ENCODE data around the gene CLDN22.

CLDN22 gene

DNA sequence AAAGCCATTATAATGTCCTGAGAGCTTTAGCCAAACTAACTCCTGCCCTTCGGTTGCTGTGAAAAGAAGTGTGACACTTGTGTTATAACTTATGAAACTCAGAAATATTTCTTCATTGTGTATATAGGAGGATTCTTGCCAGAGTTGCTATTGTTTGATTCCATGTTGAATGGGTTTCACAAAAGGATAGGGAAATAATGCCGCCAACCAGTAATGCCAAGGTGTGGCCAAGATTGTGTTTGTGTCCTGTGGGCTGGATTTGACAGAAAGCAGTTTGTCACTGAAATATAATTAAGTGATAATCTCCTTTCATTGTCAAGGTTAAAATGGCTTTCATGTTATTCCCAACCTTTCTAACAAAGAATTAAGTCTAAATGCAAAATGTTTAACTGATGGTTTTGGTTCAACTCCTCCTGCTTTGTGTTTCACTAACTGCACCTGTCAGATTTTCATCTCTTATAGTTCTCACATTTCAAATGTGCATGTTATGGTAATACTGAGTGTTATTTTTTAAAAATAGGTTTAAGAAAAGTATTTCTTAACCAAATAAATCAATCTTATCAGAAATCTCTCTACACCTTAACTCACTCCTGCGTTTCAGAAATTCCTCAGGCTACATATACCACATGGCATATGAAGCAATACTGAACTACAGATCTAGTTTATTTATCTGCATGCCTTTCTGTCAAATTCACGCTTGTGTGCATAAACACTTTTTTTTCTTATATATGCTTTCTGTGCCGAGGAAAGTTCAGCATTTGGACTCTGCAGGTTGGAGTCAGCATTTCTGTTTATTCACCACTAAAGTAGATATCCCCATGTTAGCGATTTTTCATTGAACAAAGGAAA lies at the start of gene CLDN22:
Gene CLDN22, minus strand, starts transcription at position 66 of the 849 bp plus-strand sequence. Its CDS starts 58 bp downstream, at position 8.
- no peak for DNase-seq

GRCh38 chr4:183369073-183369472 lies 49.0 kb upstream of the CLDN22 start:
- no peak for DNase-seq

- no peak for DNase-seq
These were observed 46.2 kb upstream of the CLDN22 start for GRCh38 chr4:183366206-183366835.

GRCh38 chr4:183364025-183364424 lies 43.9 kb upstream of the CLDN22 start:
- DNase-seq = no peak

- no peak for DNase-seq
These were observed 43.0 kb upstream of the CLDN22 start for GRCh38 chr4:183362916-183363542.

GRCh38 chr4:183362036-183362435 lies 42.0 kb upstream of the CLDN22 start:
- no peak for DNase-seq

- no peak for DNase-seq
These were observed 40.3 kb upstream of the CLDN22 start for GRCh38 chr4:183360161-183360919.

DNA sequence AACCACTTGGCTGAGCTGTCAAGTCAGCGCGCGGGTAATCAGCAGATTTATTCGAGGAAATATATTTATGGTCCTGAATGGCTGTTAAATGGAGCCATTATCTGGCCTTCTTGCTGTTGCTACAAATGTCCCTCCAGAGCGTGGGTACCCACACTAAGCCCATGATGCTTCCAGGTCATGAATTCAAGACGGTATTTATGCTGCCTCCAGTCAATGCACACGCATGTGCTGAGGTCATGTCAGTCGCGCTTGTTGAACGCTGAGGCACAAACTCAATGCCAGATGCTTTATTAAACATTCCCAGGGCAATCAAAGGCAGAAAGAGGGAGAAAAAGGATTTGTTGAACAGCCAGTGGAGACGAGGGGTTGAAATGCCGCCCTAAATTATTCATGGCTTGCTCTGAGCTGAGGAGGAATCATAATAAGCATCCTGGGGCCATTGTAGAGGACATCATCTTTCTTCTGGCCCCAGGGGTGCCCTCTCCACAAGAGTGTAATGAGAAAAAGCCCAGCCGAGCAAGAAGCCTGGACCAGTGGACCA lies 38.2 kb upstream of the CLDN22 start:
- peak; percentile 49 for DNase-seq

DNA sequence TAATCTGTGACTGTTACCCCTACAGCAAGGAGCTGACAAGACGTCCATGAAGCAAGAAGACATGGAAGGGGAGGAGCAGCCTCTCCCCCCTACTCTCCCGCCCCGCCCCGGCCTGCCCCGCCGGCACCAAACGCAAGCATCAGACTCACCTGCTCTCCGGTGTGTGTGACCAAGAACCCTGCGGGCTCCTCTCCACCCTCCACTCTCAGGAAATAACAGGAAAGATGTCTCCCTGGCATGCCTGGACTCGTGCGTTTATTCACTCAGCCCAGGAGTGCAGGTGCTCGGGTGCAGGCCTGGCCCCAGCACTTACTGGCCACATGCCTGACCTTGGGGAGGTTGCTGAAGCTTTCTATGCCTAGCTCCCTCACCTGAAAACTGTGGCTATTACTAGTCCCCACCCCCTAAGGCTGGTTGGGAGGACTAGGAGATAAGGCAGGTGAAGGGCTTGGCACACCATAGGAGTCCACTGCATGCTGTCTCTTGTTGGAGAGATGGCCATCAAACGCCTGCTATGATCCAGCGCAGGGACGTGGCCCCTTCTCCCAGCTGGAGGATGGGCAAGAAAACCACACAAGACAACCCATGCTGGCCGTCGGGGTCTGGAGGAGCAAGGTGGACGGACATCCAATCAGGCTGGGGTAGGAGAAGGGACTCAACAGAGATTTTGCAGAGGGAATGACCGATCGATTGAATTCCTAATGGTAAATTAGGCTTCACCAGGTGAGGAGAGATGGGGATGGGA lies 37.0 kb upstream of the CLDN22 start:
- no peak for DNase-seq

- no peak for DNase-seq
These were observed 36.2 kb upstream of the CLDN22 start for GRCh38 chr4:183356173-183356830.

- no peak for DNase-seq
These were observed 35.3 kb upstream of the CLDN22 start for GRCh38 chr4:183355405-183355804.

GRCh38 chr4:183354219-183354618 lies 34.1 kb upstream of the CLDN22 start:
- no peak for DNase-seq

- no peak for DNase-seq
These were observed 33.5 kb upstream of the CLDN22 start for GRCh38 chr4:183353557-183353956.

DNA sequence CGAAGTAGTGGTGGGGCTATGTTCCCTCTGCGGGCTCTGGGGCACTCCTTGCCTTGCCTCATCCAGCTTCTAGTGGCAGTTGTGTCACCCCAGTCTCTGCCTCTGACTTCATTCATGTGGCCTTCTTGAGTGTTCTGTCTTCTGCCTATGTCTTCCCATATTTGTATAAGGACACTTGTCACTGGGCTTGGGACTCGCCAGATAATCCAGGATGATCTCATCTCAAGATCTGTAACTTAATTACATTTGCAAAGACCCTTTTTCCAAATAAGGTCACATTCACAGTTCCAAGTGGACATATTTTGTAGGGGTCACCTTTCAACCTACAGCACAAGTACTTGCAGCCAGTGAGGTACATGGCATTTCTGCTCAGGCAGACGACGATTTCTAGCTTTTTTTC lies 32.5 kb upstream of the CLDN22 start:
- DNase-seq = no peak

GRCh38 chr4:183350317-183351071 lies 30.4 kb upstream of the CLDN22 start:
- DNase-seq = no peak

- DNase-seq = no peak
These were observed 29.6 kb upstream of the CLDN22 start for GRCh38 chr4:183349673-183350072.

DNA sequence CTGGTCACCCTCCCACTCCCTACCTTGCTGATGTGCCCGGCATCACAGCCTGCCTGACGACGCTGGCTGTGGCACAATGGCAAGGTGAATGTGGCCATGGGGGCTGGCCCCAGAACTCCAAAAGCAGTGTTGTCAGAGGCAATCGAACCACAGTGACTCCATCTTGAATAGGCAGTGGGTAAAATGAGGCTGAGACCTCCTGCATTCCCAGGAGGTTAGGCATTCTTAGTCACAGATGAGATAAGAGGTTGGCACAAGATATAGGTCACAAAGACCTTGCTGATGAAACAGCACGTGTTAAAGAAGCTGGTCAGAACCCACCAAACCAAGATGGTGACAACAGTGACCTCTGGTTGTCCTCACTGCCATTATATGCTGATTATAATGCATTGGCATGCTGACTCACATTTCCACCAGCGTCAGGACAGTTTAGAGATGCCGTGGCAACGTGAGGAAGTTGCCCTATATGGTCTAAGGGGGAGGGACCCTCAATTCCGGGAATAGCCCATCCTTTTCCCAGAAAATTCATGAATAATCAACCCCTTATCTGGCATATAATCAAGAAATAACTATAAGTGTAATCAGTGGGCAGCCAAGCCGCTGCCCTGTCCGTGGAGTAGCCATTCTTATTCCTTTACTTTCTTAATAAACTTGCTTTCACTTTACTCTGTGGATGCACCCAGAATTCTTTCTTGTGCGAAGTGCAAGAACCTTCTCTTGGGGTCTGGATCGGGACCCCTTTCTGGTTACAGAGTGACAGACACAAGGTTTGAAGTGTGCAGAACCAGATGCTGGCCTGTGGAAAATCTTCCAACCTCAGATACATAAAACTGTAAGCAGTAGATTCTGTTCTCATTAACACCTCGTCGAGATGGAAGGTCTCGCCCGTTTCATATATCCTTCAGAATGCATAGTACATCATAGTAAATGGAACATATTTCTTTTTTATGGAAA lies 28.9 kb upstream of the CLDN22 start:
- no peak for DNase-seq

DNA sequence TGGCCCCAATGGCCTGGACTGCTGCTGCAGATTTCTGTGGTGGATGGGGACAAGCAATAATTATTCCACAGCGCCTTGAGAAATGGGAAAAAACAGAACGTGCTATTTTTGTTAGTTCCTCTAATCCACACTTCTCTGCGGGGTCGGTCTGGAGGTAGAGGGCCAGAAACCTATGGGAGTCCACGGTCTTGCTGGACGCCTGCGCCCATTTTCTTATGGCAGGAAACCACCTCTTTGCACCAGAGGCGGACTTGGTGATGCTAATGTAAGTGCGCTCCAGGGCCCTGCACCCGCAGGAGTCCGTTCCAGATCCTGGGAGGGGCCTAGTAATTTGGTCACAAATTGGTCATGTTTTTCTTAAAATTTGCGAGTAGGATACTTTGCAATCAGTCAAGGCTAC lies 28.1 kb upstream of the CLDN22 start:
- DNase-seq = no peak

GRCh38 chr4:183347566-183347965 lies 27.5 kb upstream of the CLDN22 start:
- no peak for DNase-seq

- no peak for DNase-seq
These were observed 27.1 kb upstream of the CLDN22 start for GRCh38 chr4:183347146-183347545.

All from retina (tissue), 1 donor.